Measurements from ENCODE around the gene KIF7.

The KIF7 gene

GRCh38 chr15:89669309-89669865, 14.1 kb upstream of the KIF7 start:
- DNase-seq (ENCODE audit: low read depth in 2 of 2), result no peak

- DNase-seq (ENCODE audit: low read depth in 2 of 2), result no peak
Measured at GRCh38 chr15:89668171-89668570, 12.9 kb upstream of the KIF7 start.

- no peak for DNase-seq (ENCODE audit: low read depth in 2 of 2)
Measured at GRCh38 chr15:89667706-89667960, 12.4 kb upstream of the KIF7 start.

GRCh38 chr15:89666858-89667705, 11.8 kb upstream of the KIF7 start:
- no peak for DNase-seq (ENCODE audit: low read depth in 2 of 2)

GRCh38 chr15:89666184-89666857, 11.1 kb upstream of the KIF7 start:
- no peak for DNase-seq (ENCODE audit: low read depth in 2 of 2)

GRCh38 chr15:89665449-89666181, 10.3 kb upstream of the KIF7 start:
- no peak for DNase-seq (ENCODE audit: low read depth in 2 of 2)

GRCh38 chr15:89664441-89665350, 9.4 kb upstream of the KIF7 start:
- DNase-seq (ENCODE audit: low read depth in 2 of 2), result no peak

GRCh38 chr15:89662893-89663626, 7.8 kb upstream of the KIF7 start:
- DNase-seq (ENCODE audit: low read depth in 2 of 2), result no peak

- DNase-seq (ENCODE audit: low read depth in 2 of 2), result no peak
Measured at GRCh38 chr15:89660556-89660955, 5.3 kb upstream of the KIF7 start.

- DNase-seq (ENCODE audit: low read depth in 2 of 2), result no peak
Measured at GRCh38 chr15:89659295-89659694, 4.0 kb upstream of the KIF7 start.

GRCh38 chr15:89657686-89658200, 2.5 kb upstream of the KIF7 start:
- no peak for DNase-seq (ENCODE audit: low read depth in 2 of 2)

GRCh38 chr15:89656116-89656815, 999 bp upstream of the KIF7 start:
- DNase-seq (ENCODE audit: low read depth in 2 of 2), result no peak

GRCh38 chr15:89654301-89654761, 936 bp downstream of the KIF7 start:
- DNase-seq (ENCODE audit: low read depth in 2 of 2), result no peak

GRCh38 chr15:89653578-89653977, 1.7 kb downstream of the KIF7 start:
- DNase-seq (ENCODE audit: low read depth in 2 of 2), result no peak

GRCh38 chr15:89652666-89653065, 2.6 kb downstream of the KIF7 start:
- no peak for DNase-seq (ENCODE audit: low read depth in 2 of 2)

GRCh38 chr15:89652131-89652530, 3.1 kb downstream of the KIF7 start:
- DNase-seq (ENCODE audit: low read depth in 2 of 2), result no peak

- DNase-seq (ENCODE audit: low read depth in 2 of 2), result no peak
Measured at GRCh38 chr15:89649716-89650115, 5.6 kb downstream of the KIF7 start.

GRCh38 chr15:89649013-89649625, 6.1 kb downstream of the KIF7 start:
- no peak for DNase-seq (ENCODE audit: low read depth in 2 of 2)
